NCI-H1694 treated with DMSO at 0.1 percent for 48 hours (cell line): ENCODE results near the gene NCAPG.

Source experiments
- DNase-seq: peaks from one replicate; lab custom pipeline; 2025; lab: John Stamatoyannopoulos, UW

The NCAPG gene

DNA sequence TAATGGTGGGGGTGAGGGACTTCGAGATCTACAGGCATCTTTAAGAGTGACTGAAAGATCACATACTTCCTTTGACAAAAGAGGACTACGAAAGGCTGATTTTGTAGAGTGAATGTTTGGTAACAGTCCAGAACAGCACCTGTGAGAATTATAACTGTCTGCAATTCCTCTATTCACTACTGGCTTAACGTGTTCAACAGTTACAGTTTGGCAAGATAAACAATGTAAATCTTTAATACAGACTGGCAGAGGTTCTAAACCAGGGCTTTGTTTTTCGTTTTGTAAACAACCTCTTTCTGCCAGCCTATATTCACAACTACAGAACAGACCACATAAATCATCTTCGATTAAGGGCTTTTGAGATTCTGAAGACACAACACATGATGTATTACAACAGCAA is 66.9 kb downstream of the NCAPG start:
- no peak for DNase-seq

DNA sequence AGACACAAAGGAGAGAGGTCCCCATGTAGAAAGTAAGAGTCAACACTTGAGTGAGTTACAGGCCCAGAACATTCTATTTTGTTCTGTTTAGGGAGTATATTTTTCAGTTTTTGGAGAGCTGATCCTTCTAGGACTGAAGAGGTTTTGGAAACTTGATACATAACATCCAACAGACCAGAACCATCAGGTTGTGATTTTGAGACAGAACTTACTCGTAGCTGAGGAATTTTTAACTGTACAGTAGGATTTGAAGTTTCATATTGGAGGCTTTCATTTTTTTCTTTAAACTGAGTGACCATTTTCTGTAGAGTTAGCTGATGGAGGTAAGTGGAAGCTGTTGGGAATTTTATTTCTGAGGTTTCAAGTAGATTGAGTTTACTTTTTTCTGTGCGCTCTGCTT is 73.3 kb downstream of the NCAPG start:
- DNase-seq, result no peak

- no peak for DNase-seq
Observed at GRCh38 chr4:17884511-17884910, 73.7 kb downstream of the NCAPG start.

DNA sequence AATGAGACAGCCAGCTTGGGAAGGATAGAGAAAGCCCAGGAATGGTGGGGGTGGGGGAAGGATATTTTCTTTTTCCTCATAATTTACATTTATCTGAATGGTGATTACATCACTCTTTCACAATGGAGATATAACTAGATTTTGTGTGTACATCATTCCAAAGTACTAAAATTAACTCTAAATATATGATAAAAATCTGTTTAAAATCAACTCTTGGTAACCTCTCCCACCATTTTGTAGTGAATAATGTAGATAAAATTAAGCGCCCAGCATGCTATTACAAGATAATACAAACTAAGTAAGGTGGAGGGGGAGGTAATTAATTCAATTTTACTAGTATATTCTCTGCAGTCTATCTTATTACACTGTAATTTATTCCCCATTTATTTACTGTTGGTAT is 78.9 kb downstream of the NCAPG start:
- DNase-seq, result no peak

DNA sequence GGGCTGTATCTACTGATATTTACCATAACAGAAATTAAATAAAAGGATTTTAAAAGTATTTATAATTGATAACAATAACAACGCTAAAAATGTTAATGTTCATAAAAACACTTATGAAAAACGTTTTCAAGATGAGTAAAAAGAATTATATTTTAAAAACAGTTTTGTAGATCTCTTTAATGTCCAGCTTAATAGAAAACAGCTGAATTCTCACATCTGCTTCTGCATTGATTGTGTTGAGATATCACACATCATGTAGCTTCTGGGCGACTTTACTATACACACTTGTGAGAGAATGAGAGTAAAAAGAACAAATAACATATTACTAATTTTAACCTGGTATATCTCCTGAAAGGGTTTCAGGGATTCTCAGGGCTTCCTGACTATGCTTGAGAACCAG is 83.6 kb downstream of the NCAPG start:
- no peak for DNase-seq
